IPS-NIHi11 (cell line): ENCODE data around the gene CYP4F3.
"Not testable (repeated sequence)": the region's sequence is repeated elsewhere in the genome, so short reads cannot be mapped to it uniquely, and the experiment has no call there.

Experiments
- DNase-seq: peaks from one replicate; pipeline ENCODE4 v3.0.0; 2012; ENCODE audit warnings: mixed read lengths, low spot score

The CYP4F3 gene

GRCh38 chr19:15669440-15669839, 28.7 kb downstream of the CYP4F3 start:
- DNase-seq: no peak

- DNase-seq: no peak
Measured at GRCh38 chr19:15669891-15670290, 29.2 kb downstream of the CYP4F3 start.

GRCh38 chr19:15671237-15671821, 30.6 kb downstream of the CYP4F3 start:
- DNase-seq: no peak

DNA sequence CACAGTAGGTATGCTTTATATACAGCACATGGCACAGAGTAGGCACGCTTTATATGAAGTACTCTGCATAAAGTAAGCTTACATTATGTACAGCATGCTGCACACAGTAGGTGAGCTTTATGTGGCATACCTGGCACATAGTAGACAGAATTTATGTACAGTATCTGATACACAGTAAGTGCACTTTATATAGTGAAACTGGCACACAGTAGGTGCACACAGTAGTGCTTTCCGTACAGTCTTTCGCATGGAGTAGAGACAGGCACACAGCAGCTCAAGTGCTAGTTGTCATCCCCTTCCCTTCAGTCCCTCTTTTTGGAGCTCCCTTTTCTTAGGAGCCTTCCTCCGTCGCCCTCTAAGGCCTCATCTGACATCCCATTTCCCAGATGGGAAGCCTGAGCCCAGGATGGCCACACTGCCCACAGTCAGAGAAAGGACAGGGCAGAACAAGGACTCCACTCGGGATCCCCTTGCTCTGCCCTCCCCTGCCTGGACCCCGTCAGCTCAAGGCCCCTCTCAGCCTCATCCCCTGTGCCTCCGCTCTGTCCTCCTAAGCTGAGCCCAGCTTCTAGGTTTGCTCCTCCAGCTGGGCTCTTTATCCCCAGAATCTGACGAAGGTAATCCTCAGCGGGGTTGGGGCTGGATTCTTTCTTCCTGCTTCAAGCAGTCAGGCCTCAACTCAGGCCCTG, 31.3 kb downstream of the CYP4F3 start:
- no peak for DNase-seq

GRCh38 chr19:15672580-15673175, 32.0 kb downstream of the CYP4F3 start, which contains the start of gene CYP4F12:
CYP4F12 (plus strand) TSS chr19:15673087; CDS start chr19:15673530, 443 bp downstream.
- DNase-seq: no peak

DNA sequence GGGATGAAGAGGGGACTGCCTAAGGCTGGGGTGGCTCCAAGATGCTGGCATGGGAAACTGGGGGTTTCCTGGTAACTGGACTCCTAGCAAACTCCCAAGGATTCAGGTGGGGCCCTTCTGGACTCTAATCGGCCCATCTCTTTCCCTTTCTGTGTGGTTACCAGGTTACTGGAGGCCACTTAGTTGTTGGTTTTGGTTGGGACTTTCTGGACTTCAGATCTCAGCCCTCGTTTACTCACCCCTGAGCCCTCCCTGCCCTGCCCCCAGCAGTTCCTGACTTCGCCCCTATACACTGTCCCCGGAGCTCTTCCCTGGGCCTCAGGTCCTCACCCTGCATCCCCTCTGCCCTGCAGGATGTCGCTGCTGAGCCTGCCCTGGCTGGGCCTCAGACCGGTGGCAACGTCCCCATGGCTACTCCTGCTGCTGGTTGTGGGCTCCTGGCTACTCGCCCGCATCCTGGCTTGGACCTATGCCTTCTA, 32.5 kb downstream of the CYP4F3 start:
- DNase-seq: no peak

DNA sequence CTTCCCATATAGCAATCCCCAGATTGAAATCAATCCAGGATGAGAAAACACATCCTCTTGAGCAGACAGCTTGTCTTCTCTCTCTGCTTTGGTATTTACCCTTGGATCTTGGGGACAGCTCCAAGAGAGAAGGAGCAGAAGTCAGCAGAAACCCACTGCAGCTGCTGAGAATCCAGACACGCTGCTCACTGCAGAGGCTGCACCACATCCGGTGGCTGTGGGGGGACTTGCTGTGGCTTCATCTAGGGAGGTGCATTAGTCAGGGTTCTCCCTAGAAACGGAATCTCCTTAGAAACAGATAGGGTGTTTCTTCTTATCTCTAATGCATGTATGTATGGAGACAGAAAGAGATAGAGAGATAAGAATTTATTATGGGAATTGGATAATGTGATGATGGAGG, 34.9 kb downstream of the CYP4F3 start:
- DNase-seq: no peak

- no peak for DNase-seq
Measured at GRCh38 chr19:15679089-15679488, 38.4 kb downstream of the CYP4F3 start.

- not testable (repeated sequence) for DNase-seq
Measured at GRCh38 chr19:15679865-15680264, 39.2 kb downstream of the CYP4F3 start.

GRCh38 chr19:15680478-15681322, 40.0 kb downstream of the CYP4F3 start:
- DNase-seq: no peak

DNA sequence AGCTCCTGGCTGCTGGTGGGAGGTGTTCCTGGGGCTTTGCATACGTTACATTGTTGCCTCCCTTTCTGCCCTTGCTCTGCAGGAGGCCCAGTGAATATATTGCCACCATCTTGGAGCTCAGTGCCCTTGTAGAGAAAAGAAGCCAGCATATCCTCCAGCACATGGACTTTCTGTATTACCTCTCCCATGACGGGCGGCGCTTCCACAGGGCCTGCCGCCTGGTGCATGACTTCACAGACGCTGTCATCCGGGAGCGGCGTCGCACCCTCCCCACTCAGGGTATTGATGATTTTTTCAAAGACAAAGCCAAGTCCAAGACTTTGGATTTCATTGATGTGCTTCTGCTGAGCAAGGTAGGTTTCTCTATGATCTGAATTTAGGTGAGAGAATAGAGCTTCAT, 42.7 kb downstream of the CYP4F3 start:
- no peak for DNase-seq

- DNase-seq: peak; percentile 16
Measured at GRCh38 chr19:15684828-15685227, 44.1 kb downstream of the CYP4F3 start.

DNA sequence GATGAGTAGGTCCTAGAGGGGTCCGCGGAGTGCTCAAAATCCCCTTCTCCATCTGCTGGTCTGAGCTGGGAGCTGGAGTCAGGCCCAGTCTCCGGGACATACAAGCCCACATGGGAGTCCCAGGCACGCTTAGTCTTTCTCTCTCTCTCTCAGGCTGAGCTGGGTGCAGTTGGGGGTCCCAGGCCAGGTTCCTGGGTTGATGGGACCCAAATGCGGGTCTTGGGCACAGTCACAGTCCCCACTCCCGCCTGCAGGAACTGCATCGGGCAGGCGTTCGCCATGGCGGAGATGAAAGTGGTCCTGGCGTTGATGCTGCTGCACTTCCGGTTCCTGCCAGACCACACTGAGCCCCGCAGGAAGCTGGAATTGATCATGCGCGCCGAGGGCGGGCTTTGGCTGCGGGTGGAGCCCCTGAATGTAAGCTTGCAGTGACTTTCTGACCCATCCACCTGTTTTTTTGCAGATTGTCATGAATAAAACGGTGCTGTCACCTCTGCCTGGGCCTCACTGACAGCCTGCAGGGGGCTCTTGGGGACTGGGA, 56.0 kb downstream of the CYP4F3 start:
- no peak for DNase-seq

DNA sequence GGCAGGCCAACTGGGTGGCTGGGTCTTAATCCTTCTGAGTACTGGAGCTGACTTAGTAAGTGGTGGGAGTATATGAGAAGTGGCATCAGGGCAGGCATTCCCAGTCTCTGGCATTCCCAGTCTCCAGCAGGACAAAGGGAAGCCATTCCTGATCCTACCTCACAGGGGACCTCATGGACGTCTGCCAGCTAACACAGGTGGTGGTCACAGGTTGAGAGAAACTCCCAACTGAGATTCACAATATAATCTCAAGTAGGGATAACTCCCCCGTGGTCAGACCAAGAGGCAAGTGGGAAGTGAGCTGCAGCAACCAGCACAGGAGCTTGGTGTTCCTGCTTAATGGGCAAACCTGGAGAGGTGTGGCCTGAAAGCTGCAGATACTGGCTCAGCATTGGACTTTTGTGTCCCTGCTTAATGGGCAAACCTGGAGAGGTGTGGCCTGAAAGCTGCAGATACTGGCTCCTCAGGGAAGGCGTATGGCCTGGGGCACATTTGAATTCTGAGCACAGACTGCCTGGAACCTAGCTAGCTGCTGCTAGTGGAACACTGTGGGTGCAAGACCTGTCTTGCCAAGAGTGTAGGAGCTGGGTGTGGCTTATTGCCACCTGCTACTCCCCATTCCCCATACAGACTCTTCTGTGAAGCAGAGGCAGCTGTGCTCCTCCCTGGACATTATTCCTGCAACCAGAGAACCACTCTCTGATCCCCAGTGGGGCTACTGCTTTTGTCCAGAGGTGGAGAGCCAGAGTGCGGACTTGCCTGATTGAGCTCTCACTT, 61.2 kb downstream of the CYP4F3 start:
- no peak for DNase-seq

- DNase-seq: peak; percentile 9
Measured at GRCh38 chr19:15702534-15702930, 61.8 kb downstream of the CYP4F3 start.
